Neural cell (in vitro differentiated cells): ENCODE results near the gene HIVEP1.

Source experiments
- POLR2AphosphoS5 ChIP-seq: IDR thresholded peaks from 2 replicates; pipeline ENCODE4 v1.6.1; 2012
- TF ChIP-seq, protein P1 (sequence below): fragments of 450-650 bp; IDR thresholded peaks from 2 replicates; pipeline ENCODE4 v1.5.1; 2014; ENCODE audit warnings: antibody characterized with exemption, mild to moderate bottlenecking, moderate library complexity; ENCODE audit not compliant: poor library complexity, severe bottlenecking

- TF ChIP-seq, protein P1, sequence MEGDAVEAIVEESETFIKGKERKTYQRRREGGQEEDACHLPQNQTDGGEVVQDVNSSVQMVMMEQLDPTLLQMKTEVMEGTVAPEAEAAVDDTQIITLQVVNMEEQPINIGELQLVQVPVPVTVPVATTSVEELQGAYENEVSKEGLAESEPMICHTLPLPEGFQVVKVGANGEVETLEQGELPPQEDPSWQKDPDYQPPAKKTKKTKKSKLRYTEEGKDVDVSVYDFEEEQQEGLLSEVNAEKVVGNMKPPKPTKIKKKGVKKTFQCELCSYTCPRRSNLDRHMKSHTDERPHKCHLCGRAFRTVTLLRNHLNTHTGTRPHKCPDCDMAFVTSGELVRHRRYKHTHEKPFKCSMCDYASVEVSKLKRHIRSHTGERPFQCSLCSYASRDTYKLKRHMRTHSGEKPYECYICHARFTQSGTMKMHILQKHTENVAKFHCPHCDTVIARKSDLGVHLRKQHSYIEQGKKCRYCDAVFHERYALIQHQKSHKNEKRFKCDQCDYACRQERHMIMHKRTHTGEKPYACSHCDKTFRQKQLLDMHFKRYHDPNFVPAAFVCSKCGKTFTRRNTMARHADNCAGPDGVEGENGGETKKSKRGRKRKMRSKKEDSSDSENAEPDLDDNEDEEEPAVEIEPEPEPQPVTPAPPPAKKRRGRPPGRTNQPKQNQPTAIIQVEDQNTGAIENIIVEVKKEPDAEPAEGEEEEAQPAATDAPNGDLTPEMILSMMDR: no peak
- no peak for TF ChIP-seq POLR2AphosphoS5
These were observed 98.6 kb downstream of the HIVEP1 start for GRCh38 chr6:12110523-12111362.
